ENCODE results near the gene KIAA1958.
"Not testable (repeated sequence)": the region's sequence is repeated elsewhere in the genome, so short reads cannot be mapped to it uniquely, and the experiment has no call there.

The KIAA1958 gene

GRCh38 chr9:112489876-112490666, 3.4 kb downstream of the KIAA1958 start:
- no peak for DNase-seq

GRCh38 chr9:112493393-112494137, 6.9 kb downstream of the KIAA1958 start:
- DNase-seq, result no peak

GRCh38 chr9:112494153-112494552, 7.5 kb downstream of the KIAA1958 start:
- DNase-seq, result no peak

- DNase-seq, result no peak
Measured at GRCh38 chr9:112495614-112496013, 9.0 kb downstream of the KIAA1958 start.

GRCh38 chr9:112496074-112496722, 9.6 kb downstream of the KIAA1958 start:
- DNase-seq, result no peak

- DNase-seq, result no peak
Measured at GRCh38 chr9:112500842-112501241, 14.2 kb downstream of the KIAA1958 start.

- no peak for DNase-seq
Measured at GRCh38 chr9:112501287-112501686, 14.7 kb downstream of the KIAA1958 start.

GRCh38 chr9:112502175-112502946, 15.7 kb downstream of the KIAA1958 start:
- no peak for DNase-seq

GRCh38 chr9:112503170-112503569, 16.5 kb downstream of the KIAA1958 start:
- DNase-seq, result no peak

GRCh38 chr9:112505086-112505485, 18.5 kb downstream of the KIAA1958 start:
- DNase-seq, result no peak

- no peak for DNase-seq
Measured at GRCh38 chr9:112505607-112506006, 19.0 kb downstream of the KIAA1958 start.

- no peak for DNase-seq
Measured at GRCh38 chr9:112506571-112506970, 19.9 kb downstream of the KIAA1958 start.

GRCh38 chr9:112507001-112507680, 20.5 kb downstream of the KIAA1958 start:
- DNase-seq, result no peak

GRCh38 chr9:112508377-112508776, 21.8 kb downstream of the KIAA1958 start:
- DNase-seq, result no peak

GRCh38 chr9:112512377-112512776, 25.8 kb downstream of the KIAA1958 start:
- DNase-seq, result not testable (repeated sequence)

- DNase-seq, result no peak
Measured at GRCh38 chr9:112516769-112517168, 30.1 kb downstream of the KIAA1958 start.

- no peak for DNase-seq
Measured at GRCh38 chr9:112520069-112520468, 33.4 kb downstream of the KIAA1958 start.

GRCh38 chr9:112520656-112521055, 34.0 kb downstream of the KIAA1958 start:
- DNase-seq, result no peak

- no peak for DNase-seq
Measured at GRCh38 chr9:112526973-112527372, 40.3 kb downstream of the KIAA1958 start.

GRCh38 chr9:112527959-112528358, 41.3 kb downstream of the KIAA1958 start:
- no peak for DNase-seq

- DNase-seq, result no peak
Measured at GRCh38 chr9:112529316-112529715, 42.7 kb downstream of the KIAA1958 start.

GRCh38 chr9:112530751-112531205, 44.2 kb downstream of the KIAA1958 start:
- DNase-seq, result no peak

Measured in activated CD4-positive, alpha-beta T cell treated with anti-CD3 and anti-CD28 coated beads for 4 hours (primary cell).